Measurements from ENCODE around the gene NELFE.
"Not testable (repeated sequence)": the region's sequence is repeated elsewhere in the genome, so short reads cannot be mapped to it uniquely, and the experiment has no call there.

The NELFE gene, protein sequence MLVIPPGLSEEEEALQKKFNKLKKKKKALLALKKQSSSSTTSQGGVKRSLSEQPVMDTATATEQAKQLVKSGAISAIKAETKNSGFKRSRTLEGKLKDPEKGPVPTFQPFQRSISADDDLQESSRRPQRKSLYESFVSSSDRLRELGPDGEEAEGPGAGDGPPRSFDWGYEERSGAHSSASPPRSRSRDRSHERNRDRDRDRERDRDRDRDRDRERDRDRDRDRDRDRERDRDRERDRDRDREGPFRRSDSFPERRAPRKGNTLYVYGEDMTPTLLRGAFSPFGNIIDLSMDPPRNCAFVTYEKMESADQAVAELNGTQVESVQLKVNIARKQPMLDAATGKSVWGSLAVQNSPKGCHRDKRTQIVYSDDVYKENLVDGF

DNA sequence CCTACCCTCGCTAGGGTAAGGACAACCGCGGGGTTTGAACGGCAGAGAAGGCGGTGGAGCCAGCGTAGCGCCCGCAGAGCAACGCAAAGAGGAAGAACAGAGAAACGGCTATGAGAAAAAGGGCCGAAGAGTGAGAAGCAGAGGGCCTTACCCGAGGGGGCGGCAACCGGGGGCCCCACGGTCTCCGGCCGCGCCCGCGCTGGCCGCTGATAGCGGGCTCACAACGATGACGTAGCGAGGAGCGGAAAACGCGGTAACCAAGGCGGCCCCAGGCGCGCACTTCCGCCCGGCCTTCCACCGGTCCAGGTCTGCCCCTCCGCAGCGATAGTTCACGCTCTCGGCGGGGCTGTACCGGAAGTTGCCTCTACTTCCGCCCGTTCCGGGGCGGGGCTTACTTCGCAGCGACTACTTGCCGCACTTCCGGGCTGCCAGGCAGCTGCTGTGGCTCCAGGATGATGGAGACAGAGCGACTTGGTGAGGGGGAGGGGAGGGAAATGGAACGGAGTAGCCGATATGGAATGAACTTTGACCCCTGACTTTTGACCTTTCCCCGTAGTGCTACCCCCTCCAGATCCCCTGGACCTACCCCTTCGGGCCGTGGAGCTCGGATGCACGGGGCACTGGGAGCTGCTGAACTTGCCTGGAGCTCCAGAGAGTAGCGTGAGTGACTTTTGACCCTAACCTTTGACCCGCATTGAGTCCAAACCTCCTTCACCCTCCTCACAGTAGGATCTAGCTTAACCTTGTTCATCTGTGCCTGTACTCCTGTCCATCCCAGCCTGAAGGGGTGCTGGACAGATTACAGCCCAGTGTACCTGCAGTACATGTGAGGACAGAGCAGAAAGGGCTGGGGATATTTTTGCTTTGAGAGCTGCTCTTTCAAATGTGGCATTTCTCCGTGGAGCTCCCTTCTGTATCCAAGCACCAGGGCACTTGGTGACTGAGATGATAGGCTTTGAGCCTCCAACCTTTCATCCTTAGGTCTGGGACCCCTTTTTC, at the start of gene NELFE, which contains the start of gene SKIC2:
Gene NELFE (minus strand): TSS at position 231 of the 999 bp plus-strand sequence. CDS start 525 bp downstream, outside the sequence.
Gene SKIC2 (plus strand): TSS at position 435 of the 999 bp plus-strand sequence. CDS start 18 bp downstream, at position 453.
- peaks cover 59% of the 10 kb centered on the region for H3K36me3 Mint-ChIP-seq
- H3K27ac Mint-ChIP-seq = peak within 1 kb of the TSS; percentile 87
- ATAC-seq = peak; percentile 100
- H3K27me3 Mint-ChIP-seq = no peaks in the 10 kb centered on the region
- H3K9me3 Mint-ChIP-seq = no peaks in the 10 kb centered on the region
- peaks cover 47% of the 10 kb centered on the region for H3K4me1 Mint-ChIP-seq
- H3K4me3 Mint-ChIP-seq = peak within 1 kb of the TSS; percentile 95

- H3K4me3 Mint-ChIP-seq, H3K27ac Mint-ChIP-seq, H3K4me1 Mint-ChIP-seq, H3K27me3 Mint-ChIP-seq, H3K9me3 Mint-ChIP-seq, ATAC-seq, H3K36me3 Mint-ChIP-seq: not testable (repeated sequence)
Measured at GRCh38 chr6:32008037-32008436, 49.3 kb upstream of the NELFE start.

GRCh38 chr6:32007086-32007485, 48.3 kb upstream of the NELFE start:
- H3K27me3 Mint-ChIP-seq, H3K4me3 Mint-ChIP-seq, H3K27ac Mint-ChIP-seq, H3K9me3 Mint-ChIP-seq, H3K36me3 Mint-ChIP-seq, H3K4me1 Mint-ChIP-seq, ATAC-seq: not testable (repeated sequence)

GRCh38 chr6:32005991-32006529, 47.3 kb upstream of the NELFE start:
- ATAC-seq, H3K27ac Mint-ChIP-seq, H3K4me3 Mint-ChIP-seq, H3K4me1 Mint-ChIP-seq, H3K9me3 Mint-ChIP-seq, H3K36me3 Mint-ChIP-seq, H3K27me3 Mint-ChIP-seq: not testable (repeated sequence)

DNA sequence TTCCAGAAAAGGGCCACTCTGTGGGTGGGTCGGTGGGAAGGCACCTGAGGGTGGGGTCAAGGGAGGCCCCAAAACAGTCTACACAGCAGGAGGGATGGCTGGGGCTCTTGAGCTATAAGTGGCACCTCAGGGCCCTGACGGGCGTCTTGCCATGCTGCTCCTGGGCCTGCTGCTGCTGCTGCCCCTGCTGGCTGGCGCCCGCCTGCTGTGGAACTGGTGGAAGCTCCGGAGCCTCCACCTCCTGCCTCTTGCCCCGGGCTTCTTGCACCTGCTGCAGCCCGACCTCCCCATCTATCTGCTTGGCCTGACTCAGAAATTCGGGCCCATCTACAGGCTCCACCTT, 46.7 kb upstream of the NELFE start:
- H3K4me3 Mint-ChIP-seq, H3K9me3 Mint-ChIP-seq, ATAC-seq, H3K27me3 Mint-ChIP-seq, H3K36me3 Mint-ChIP-seq, H3K27ac Mint-ChIP-seq, H3K4me1 Mint-ChIP-seq: not testable (repeated sequence)

DNA sequence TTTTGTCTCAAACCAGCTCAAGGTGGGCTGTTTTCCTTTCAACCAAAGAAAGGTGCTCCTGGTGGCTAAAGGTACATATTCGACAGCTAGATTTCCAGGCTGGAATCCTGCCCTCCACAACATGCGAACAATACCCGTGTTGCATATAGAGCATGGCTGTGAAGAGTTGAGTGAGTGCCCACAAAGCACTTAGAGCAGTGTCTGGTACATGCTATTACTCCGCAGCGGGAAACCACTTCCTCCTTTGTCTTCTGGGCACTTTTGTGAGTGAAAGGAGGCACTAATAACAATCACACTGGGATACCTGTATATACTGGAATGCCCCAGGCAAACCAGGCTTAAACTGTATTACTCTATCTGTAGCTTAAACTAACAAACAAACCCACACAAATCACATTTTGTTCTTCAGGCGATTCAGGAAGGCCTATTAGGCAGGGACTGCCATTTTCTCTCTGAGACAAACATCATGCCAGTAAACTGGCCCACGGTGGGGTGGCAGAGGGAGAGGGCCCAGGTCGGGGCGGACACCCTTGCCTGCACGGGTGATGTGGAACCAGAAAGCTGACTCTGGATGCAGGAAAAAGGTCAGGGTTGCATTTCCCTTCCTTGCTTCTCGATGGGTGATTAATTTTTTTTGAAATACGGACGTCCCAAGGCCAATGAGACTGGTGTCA, 46.2 kb upstream of the NELFE start:
- not testable (repeated sequence) for H3K27me3 Mint-ChIP-seq, H3K27ac Mint-ChIP-seq, H3K9me3 Mint-ChIP-seq, H3K4me3 Mint-ChIP-seq, H3K36me3 Mint-ChIP-seq, H3K4me1 Mint-ChIP-seq
- peak; percentile 73 for ATAC-seq

GRCh38 chr6:32004393-32004792, 45.6 kb upstream of the NELFE start:
- H3K4me1 Mint-ChIP-seq, ATAC-seq, H3K27ac Mint-ChIP-seq, H3K9me3 Mint-ChIP-seq, H3K36me3 Mint-ChIP-seq, H3K4me3 Mint-ChIP-seq, H3K27me3 Mint-ChIP-seq: not testable (repeated sequence)

- not testable (repeated sequence) for H3K27ac Mint-ChIP-seq, ATAC-seq, H3K4me3 Mint-ChIP-seq, H3K4me1 Mint-ChIP-seq, H3K36me3 Mint-ChIP-seq, H3K9me3 Mint-ChIP-seq, H3K27me3 Mint-ChIP-seq
Measured at GRCh38 chr6:32003301-32003700, 44.5 kb upstream of the NELFE start.

DNA sequence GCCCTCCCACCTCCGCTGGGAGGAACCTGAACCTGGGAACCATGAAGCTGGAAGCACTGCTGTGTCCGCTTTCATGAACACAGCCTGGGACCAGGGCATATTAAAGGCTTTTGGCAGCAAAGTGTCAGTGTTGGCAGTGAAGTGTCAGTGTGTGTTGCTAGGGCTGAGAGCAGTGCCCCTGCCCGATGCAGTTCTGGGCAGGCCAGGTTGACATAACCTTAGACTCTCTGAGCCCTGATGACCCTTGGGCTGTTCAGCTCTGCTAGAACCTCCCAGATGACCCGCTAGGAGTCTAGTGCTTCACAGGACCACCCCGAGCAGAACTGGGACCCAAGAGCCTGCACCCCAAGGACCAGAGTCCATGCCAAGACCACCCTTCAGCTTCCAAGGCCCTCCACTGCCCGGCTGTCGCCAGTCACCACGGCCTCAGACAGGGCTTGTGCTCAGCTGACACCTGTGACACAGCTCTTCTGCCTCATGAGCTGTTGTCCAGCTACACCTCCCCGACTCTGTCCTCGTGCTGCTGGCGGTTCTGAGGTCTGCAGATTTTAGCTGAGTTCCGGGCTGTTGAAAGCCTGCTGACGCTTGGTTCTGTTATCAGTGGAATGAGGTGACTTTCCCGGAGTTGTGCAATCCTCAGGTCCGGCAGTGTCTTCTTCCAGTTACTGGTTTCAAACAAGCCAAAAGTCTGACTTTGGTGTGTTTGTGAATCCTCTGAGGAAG, 43.9 kb upstream of the NELFE start:
- H3K27ac Mint-ChIP-seq, H3K27me3 Mint-ChIP-seq, H3K4me1 Mint-ChIP-seq, ATAC-seq, H3K4me3 Mint-ChIP-seq, H3K36me3 Mint-ChIP-seq, H3K9me3 Mint-ChIP-seq: not testable (repeated sequence)

DNA sequence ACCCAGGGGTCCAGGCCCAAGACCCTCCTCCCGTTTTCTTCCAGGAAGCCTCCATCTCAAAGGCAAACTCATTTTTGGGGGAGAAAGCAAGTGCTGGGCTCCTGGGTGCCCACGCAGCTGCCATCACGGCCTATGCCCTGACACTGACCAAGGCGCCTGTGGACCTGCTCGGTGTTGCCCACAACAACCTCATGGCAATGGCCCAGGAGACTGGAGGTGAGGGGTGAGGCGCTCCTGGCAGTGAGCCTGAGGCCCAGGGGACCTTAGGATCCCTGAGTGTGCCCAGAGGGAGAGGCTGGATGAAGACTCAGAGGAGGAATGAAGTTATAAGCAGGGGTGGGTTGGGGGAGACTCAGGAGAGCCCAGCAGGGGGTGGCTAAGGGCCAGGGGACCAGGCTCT, 37.6 kb upstream of the NELFE start:
- H3K36me3 Mint-ChIP-seq, ATAC-seq, H3K4me3 Mint-ChIP-seq, H3K27ac Mint-ChIP-seq, H3K4me1 Mint-ChIP-seq, H3K27me3 Mint-ChIP-seq, H3K9me3 Mint-ChIP-seq: not testable (repeated sequence)

DNA sequence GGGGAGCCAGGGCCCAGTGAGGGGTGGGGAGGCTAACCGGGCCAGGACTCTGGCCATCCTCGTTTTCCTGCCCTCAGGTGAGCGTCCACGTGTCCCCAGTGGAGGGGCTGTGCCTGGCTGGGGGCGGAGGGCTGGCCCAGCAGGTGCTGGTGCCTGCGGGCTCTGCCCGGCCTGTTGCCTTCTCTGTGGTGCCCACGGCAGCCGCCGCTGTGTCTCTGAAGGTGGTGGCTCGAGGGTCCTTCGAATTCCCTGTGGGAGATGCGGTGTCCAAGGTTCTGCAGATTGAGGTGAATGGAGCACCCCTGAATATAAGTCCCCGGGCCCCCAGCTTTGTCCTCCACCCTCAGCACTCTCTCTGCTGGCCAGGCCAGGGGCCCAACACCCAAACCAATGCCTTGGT, 35.6 kb upstream of the NELFE start:
- not testable (repeated sequence) for H3K4me3 Mint-ChIP-seq, ATAC-seq, H3K9me3 Mint-ChIP-seq, H3K4me1 Mint-ChIP-seq, H3K36me3 Mint-ChIP-seq, H3K27ac Mint-ChIP-seq, H3K27me3 Mint-ChIP-seq

- not testable (repeated sequence) for H3K4me1 Mint-ChIP-seq, ATAC-seq, H3K9me3 Mint-ChIP-seq, H3K27me3 Mint-ChIP-seq, H3K27ac Mint-ChIP-seq, H3K36me3 Mint-ChIP-seq, H3K4me3 Mint-ChIP-seq
Measured at GRCh38 chr6:31989363-31989762, 30.6 kb upstream of the NELFE start.

GRCh38 chr6:31981744-31982143, 23.0 kb upstream of the NELFE start, which contains the start of gene C4A:
C4A (plus strand) TSS chr6:31982057; CDS start chr6:31982108, 51 bp downstream.
- not testable (repeated sequence) for H3K27ac Mint-ChIP-seq, H3K4me1 Mint-ChIP-seq, H3K27me3 Mint-ChIP-seq

DNA sequence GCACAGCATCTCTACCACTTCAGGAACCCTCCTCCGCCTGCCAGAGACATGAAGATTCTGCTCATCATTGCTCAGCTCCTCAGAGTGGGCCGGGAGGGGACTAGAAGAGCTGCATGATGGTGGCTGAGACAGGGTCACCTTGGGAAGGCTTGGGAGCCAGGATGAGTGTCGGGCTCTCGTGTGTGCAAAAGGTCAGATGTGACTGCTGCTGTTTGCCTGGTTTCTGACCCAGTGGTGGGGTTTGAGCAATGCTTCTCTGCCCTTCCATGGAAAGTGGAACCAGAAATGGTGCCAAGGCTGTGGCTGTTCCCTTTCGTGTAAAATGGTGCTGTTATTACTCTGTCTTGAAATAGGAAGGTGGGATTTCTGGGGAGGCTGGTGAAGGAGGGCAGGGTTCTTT, 22.2 kb upstream of the NELFE start:
- not testable (repeated sequence) for H3K4me1 Mint-ChIP-seq, H3K27ac Mint-ChIP-seq, ATAC-seq, H3K4me3 Mint-ChIP-seq, H3K27me3 Mint-ChIP-seq, H3K9me3 Mint-ChIP-seq
- H3K36me3 Mint-ChIP-seq = peaks cover 13% of the 10 kb centered on the region

More at GRCh38 chr6:31981744-31982143, 23.0 kb upstream of the NELFE start, which contains the start of gene C4A:
- not testable (repeated sequence) for H3K9me3 Mint-ChIP-seq, ATAC-seq, H3K4me3 Mint-ChIP-seq
- H3K36me3 Mint-ChIP-seq = peaks cover 13% of the 10 kb centered on the region

All from stimulated activated memory B cell treated with anti-CD40 and anti-IgM and Interleukin-4, amounts not matched to agents 10 μg/mL and 1 μg/mL and 100 μg/mL, for 72 hours (primary cell).